Inflammatory macrophage treated with lipopolysaccharide for 1 hour (primary cell): ENCODE results near the gene NFATC2.

Experiments
- DNase-seq, 2 donors: peaks; one replicate each; pipeline ENCODE4 v3.0.0-alpha.2; 2020 to 2022

Gene NFATC2

DNA sequence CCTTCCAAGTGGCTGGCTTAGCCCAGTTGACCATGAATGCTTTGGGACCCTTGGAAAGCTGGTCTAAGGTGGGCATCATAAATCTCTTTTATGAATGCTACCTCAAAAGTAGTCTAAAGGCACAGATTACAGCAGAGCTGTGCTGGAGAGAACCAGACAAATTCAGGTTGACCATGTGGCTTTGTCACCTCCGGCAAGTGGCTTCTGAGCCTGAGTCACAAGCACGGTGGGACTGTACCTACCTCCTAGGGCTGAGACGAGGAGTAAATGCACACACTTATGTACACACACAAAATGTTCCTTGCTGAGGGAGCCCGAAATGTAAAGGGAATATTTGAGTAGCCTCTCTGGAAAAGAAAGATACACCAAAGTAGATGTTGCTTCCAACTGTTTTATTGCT is 155.9 kb downstream of the NFATC2 start:
- DNase-seq: no peak

DNA sequence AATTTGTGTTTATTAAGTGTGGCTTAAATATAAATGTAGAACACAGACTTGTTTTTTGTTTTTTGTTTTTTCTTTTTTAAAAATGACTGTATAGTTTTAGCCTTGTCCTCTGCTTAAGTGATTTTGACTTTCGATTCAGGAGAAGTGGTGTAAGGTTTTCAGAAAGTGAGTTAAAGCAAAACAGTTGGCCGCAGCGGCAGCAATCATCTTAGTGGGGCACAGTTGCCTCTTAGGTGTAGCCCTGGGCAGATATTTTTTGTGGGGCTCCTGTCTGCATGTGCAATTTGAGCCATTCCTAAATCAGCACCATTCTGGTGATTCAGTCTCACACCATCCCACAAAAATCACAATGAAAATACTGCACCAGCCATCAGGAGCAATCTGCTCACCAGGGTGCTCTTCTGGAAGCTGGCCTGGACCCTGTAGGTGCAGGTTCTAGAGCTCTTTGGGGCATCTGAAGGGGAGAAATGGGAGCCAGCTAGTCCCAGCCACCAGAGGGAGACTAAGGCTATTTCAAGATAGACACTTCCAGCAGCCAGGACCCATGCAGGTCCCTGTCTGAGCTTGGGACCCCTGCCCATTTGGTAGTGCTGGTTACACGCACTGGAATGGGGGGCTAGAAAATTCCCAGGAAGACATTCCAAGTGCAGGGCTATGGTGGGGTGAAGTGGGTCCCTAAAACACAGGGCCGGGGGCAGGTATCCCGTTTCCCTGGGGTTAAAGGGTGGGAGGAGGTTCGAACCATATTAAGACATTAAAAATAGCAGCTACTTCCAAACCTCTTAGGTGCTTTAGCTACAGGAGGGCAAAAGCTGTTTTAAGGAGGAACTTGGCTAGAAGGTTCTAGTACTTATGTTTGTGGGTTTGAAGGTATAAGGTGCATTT is 156.6 kb downstream of the NFATC2 start:
- DNase-seq: peak in 1 of 2 donors; percentile 22

DNA sequence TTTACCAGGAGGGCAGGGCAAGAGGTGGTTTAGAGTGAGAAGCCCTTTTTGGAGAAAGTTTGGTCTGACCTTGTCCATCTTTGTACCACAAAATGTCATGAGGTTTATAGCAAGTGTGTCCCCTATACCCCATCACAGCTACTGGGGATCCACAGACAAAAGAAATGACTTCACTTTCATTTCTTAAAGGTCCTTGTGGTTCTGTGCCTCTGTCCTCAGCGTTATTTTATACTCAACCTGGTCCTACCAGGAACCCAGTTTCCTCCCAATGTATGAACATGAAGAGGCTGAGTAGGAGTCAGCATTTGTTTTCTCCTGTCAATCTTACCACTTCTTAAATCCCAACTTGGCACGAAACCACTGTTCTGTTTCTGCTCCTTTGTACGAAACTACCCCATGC is 157.6 kb downstream of the NFATC2 start:
- DNase-seq: no peak

DNA sequence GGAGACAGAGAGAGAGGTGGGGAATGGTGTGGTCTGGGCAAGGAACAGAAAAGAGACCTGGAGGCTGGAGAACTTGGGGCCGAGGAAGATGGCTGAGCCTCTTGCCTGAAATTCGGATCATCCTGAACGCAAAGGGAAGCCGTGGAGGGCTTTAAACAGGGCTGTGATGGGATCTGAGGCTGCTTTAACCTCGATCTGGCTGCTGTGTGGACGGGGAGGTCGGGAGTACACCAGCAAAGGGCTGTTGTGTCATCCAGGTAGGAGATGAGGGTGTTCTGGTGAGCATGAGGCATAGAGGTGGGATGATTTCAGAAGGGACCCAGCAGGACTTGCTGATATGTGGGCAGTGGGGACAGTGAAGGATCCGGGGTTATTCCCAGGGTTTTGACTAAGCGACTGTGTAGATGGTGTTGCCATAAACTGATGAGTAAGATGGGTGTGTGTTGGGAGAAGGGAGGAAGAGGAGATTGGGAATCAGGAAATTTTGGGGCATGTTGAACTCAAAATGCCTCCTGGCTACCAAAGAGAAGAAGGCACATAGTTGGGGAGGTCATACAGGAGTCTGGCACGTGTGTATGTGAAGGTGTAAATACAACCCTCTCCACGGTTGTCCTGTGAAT is 158.5 kb downstream of the NFATC2 start:
- no peak for DNase-seq

DNA sequence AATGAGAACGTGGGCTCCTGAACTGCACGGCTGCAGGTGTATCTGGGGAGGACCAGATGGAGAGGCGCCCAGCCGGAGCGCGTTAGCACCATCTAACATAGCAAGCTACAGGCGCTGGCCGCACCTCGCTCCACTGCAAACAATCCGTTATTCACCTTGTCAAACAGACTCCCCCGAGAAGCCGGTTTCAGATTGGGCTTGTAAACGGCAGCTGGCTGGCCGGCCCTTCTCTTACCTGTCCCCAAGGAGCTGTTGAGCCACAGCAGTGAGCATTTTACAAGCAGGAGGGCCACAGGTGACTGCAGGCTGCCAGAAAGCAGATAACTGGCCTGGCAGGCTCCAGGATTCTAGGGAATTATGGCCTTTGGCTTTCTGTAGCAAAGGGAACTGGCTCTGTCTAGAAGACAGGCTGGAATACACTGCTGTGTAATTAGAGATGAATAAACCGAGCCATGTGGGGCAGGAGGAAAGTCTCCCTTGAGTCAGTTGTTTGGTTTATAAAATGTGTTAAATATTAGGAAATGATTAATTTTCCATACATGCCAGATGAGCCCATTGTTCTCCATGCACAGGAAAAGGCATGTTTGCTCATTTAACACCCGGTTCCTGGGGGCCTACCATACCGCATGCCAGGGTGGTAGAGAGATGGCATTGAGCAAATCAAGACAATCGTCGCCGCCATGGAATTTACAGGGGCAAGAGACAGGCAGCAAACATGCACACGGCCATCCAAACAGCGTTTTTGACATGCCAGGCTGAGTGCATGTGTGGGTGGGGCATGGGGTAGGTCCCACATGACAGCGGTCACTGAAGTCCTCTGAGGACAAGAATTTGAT is 159.3 kb downstream of the NFATC2 start:
- no peak for DNase-seq

DNA sequence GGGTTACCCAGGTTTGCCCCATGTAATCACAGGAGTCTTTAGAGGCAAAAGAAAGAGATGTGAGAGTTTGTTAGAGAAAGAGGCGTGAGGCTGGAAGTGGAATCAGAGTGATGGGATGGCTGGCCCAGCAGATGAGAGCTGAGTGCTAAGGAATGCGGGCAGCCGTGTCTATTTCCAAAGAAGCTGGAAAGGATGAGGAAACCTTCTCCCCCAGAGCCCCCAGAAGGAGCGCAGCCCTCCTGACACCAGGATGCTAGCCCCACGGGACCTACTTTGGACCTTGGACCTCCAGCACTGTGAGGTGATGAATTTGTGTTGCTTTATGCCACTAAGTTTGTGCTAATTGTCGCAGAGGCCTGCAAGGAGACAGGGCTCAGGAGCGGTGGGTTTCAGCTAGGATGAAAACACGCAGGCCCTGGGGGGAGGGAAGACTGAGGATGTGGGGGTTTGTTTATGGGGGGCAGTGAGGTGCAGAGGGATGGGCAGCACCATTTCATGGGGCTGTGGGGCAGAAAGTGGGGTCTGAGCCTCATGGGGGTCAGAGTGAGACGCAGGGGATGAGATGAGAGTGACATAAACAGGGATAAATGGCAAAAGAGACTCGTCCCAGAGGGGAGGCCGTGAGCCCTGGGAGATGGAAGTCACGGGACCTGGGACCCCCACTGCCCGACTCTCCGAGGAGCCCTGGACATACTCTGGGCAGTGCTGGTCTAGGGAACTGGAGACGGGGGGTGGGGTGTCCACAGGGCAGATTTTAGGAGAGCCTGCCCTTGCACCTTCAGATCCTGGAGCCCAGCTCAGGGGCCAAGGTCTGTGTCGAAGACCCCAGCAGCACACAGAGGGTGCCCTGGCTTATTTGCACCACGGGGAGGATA is 160.2 kb downstream of the NFATC2 start:
- DNase-seq: no peak

DNA sequence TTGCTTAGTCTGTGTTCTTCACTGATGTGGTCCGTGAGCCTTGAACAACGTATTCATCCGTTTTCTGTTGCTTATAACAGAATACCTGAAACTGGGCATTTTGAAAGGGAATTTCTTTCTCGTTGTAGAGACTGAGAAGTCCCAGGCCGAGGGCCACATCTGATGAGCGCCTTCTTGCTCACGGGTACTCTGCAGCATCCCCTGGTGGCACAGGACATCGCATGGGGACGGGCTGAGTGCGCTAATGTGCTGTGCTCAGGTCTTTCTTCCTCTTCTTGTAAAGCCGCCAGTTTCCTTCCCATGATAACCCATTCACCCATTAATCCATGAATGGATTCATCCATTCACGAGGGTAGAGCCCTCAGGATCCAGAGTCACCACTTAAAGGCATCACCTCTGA is 161.0 kb downstream of the NFATC2 start:
- DNase-seq: no peak

DNA sequence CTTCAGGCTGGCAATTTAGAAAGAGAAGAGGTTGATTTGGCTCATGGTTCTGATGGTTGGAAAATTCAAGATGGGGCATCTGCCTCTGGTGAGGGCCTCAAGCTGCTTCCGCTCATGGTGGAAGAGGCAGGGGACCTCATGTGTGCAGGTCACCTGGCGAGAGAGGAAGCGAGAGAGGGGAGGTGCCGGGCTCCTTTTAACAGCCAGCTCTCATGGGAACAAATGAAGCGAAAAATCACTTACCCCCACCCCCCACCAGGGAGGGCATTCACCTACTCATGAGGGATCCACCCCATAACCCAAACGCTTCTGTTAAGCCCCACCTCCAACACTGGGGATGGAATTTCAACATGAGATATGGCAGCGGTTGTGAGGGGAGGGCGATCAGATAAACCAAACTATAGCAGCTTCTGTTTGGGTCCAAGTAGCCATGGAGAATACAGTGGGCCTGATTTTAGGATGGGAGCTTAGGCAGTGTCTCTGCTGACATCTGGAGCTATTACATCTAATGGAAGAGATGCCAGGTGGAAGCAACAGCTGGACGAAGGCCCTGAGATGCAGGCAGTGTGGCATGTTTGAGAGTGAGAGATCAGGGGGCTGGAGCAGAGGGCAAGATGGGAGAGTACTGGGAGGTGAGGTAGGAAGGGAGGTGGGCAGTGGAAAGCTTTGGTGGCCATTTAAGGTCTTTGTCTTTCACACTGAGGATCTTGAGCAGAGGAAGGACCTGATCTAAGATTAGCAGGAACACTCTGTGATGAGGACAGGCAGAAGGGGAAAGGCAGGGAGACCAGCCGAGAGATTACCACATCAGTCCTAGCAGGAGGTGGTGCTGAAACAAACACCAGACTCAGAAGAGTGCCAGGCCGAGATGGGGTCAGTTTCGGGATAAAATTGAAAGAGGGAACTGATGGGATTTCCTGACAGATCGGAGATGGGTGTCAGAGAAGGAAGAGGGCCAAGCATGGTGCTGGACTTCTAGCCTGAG is 161.8 kb downstream of the NFATC2 start:
- no peak for DNase-seq

DNA sequence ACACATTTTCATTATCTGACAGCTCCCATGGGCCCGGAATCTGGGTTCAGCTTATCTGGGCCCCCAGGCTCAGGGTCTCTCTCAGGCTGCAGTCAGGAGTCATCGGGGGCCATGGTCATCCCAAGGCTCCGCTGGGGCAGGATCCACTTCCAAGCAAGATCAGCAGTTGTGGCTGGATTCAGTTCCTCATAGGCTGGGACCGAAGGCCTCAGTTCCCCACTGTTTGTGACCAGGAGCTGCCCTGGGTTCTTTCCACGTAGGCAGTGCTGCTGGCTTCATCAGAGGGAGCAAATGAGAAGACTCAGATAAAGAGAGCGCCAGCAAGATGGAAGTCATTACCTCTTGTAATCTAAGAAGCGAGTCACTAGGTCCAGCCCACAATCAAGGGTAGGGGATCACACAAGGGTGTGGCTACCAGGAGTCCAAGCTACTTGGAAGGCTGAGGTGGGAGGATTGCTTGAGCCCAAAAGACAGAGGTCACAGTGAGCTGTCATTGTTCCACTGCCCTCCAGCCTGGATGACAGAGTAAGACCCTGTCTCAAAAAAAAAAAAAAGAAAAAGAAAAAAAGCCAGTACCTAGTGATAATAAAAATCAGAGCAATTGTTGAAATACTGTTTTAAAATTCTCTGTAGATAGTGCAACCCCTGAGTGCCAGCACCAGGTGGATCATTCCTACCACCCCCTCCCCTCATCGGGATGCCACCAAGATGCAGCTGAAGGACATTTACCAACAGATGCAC is 162.7 kb downstream of the NFATC2 start:
- DNase-seq: no peak

DNA sequence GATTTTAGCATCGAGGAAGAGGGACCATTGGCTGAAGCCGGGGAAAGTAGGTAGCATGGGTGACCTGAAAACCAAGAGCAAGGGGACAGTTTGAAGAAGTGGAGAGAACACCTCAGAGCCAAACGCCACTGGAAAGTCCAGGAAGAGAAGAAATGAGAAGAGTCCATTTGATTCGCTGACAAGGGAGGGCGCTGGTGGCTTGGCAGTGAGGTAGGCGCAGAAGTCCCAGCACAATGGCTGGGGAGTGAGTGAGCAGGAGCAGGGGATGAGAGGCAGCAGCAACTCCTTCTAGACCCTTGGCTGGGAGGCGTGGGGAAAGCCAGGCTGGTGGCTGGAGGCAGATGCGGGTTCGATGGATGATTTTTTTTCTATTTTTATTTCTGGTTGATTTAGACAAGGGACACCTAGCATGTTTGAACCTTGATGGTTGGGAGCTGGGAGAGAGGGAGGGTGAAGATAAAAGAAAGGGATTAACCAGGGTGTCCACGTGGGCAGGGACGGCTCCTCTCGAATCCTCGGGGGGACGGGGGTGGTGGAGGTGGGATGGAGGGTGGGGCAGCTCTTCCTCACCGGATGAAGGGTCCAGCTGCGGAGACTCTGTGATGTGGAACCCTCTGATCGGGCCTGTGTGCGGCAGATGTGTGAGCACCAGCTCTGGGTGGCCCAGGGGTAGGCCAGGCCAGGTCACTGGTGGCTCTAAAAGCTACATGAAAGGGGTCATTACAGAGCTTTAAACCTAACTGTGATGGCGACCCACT is 164.2 kb downstream of the NFATC2 start:
- DNase-seq: no peak

DNA sequence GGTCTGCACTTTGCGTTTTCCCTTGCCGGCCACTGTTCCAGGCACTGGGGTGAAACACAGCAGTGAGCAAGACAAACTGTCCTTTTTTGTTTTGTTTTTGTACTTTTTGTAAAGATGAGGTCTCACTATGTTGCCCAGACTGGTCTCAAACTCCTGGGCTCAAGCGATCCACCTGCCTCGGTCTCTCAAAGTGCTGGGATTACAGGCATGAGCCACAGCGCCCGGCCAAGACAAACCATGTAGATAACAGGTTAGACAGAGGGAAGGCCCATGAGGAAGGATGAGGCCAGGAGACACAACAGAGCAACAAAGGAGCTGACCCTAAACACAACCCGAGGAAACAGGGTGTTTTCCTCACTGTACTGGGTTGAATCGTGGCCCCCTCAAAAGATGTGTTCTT is 165.4 kb downstream of the NFATC2 start:
- DNase-seq: no peak

DNA sequence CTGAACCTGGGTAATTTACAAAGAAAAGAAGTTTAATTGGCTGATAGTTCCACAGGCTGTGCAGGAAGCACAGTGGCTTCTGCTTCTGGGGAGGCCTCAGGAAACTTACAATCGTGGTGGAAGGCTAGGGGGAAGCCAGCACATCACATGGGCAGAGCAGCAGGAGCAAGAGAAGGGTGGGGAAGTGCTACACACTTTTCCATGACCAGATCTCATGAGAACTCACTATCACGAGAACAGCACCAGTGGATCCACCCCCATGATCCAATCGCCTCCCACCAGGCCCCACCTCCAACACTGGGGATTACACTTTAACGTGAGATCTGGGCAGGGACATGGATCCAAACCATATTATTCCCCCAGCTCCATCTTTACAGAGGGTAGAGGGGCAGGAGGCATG is 166.4 kb downstream of the NFATC2 start:
- DNase-seq: peak; percentile 30 to 50

DNA sequence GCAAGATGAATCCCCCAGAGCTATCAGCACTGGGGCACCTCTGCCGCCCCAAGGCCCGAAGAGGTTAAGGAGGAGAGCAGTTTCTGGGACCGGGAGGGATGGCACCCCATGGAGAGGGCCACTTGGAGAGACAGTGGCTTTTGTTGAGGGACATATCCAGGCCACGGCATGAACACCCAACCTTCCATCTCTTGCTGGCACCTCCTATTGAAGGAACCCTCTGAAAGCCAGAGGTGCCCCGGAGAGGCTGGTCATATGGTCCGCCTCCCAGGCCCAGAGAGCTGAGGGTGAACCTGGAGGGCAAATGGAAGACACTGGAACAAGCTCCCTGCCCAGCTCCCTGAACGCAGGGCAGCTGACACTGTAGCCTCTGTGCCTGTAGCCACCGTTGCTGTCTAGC is 167.0 kb downstream of the NFATC2 start:
- DNase-seq: no peak

DNA sequence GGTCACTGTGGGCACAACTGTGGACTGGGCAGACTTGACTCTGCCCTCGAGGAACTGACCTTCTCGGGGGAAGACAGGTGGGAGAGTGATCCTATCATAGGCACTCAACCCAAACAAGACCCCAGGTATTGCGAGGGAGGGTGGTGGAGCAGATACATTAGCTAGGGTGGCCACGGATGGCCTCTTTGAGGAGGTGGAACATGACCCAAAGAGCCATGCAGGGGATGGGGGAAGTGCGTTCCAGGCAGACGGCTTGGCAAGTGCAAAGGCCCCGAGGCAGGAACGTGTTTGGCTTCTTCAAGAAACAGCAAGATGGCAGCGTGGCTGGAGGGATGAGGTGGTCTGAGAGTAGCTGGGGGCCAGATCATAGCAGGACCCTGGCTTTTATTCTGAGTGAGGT is 167.6 kb downstream of the NFATC2 start:
- DNase-seq: no peak

DNA sequence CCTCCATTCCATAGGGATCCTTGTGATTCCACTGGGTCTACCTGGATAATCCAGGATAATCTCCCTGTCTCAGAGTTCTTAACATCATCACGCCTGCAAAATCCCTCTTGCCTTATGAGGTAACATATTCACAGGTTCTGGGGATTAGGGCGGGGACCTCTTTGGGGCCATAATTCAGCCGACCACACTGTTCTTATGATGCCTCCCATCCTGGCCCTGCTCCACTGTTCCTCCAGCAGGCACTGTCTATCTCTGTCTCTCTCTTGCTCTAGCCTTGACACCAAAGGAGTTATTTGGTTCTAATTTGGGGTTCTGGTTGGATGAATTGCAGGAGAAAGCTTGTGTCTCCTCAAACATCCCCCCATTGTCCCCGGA is 168.1 kb downstream of the NFATC2 start:
- no peak for DNase-seq

DNA sequence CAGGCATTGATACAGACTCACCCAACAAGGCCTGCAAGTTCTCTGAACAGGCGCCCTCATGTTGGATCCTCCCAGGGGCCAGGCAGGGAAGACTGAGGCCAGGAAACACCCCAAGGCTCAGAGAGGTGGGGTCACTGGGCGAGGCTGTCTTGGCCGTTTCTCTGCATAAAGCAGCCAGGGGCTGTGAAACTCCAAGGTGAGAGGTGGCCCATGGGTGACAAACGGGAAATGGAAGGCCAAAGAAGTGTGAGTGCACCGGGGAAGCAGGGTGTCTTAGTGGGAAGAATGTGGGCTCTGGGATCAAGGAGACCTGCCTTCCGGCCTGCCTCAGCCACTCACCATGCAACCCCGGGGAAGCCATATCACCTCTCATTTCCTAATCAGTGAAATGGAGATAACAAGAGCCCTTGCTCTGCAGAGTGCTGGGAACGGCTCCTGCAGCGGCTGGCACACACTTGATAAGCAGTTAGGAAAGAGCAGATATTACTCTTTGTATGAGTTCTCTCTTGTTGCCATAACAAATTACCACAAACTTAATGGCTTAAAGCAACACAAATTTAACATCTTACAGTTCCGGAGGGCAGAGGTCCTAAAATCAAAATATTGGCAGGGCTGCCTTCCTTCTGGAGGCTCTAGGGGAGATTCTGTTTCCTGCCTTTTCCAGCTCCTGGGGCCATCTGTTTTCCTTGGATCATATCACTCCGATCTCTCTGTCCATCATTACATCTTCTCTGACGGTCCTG is 168.6 kb downstream of the NFATC2 start:
- no peak for DNase-seq

DNA sequence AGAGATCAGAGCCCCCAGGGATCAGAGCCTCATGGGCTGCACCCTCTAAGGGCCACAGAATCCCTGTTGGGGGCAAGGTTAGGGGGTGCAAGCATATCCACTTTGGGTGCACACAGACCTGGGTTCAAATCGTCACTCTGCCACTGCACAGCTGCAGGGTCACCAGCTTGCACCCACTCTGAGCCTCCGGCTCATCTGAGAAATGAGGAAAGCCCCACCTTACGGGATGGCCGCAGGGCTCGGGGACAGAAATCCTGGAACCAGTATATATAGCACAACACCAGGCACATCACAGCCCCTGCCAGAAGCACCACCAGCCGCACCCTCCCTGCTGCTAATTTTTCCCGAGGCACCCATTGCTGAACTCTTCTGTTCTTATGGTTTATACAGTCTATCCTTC is 169.6 kb downstream of the NFATC2 start:
- DNase-seq: no peak

DNA sequence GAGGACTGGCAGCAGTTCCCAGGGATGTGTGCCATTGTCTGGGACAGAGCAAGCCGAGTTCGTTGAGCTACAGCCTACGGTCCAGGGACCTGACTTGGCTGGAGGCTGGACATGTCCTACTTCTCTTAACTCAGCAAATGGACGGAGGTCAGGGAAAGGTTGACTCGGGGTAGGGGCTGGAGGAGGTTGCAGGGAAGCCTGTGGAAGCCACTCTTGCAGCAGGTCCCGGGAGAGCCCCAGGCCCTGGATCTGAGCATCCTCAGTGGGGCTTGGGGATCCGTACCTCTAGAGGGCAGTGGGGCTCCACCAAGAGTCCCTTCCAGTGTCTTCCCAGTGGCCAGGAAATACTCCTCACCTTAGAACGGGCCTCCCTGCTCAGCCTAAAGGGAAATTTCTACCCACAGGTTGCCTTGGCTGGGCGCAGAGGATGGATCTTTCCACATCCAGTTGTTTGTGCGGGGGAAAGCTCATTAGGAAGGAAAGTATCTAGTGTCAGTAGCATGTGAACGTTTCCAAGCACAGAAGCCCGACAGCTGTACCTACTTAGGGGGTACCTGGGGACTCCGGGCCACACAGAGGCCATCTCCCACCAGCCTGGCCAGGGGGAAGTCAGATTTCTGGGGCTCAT is 170.2 kb downstream of the NFATC2 start:
- peak; percentile 20 to 55 for DNase-seq

DNA sequence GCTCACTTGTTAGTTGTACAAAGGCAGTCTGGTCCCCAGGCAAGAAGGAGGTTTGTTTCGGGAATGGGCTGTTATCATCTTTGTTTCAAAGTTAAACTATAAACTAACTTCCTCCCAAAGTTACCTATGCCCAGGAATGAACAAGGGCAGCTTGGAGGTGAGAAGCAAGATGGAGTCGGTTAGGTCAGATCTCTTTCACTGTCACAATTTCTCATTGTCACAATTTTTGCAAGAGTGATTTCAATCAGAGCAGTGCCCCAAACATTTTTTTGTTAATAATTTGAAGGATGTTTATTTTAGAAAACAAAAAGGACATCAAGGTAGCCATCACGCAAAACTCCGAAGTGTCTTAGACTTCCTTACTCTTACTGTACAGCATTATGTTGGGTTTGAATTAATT is 170.8 kb downstream of the NFATC2 start:
- no peak for DNase-seq
